ENCODE data around the gene SEC11A. TPM values are rescaled to one million over a fixed set of nuclear protein-coding genes. Genes with fewer than 3 reads are reported as not detected.
"Not testable (repeated sequence)": the region's sequence is repeated elsewhere in the genome, so short reads cannot be mapped to it uniquely, and the experiment has no call there.

Gene SEC11A
- total and polyA plus RNA-seq, 4 donors, result 108 to 185 (median 130) TPM

DNA sequence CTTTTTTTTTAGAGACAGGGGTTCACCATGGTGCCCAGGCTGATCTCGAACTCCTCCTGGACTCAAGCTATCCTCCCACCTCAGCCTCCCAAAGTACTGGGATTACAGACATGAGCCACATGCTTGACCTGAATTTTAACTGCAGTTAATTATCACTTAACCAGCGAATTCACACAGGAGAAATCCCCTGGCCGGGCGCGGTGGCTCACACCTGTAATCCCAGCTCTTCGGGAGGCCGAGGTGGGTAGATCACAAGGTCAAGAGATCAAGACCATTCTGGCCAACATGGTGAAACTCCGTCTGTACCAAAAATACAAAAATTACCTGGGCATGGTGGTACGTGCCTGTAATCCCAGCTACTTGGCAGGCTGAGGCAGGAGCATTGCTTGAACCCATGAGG, 74.1 kb downstream of the SEC11A start:
- H3K4me3 ChIP-seq (ENCODE audit: low read depth, low read length); H3K27me3 ChIP-seq (ENCODE audit: control insufficient read depth, insufficient read depth, low read length); H3K9me3 ChIP-seq (ENCODE audit: control insufficient read depth, insufficient read depth, low read length); H3K4me1 ChIP-seq (ENCODE audit: control insufficient read depth, insufficient read depth, low read length); H3K27ac ChIP-seq (ENCODE audit: low read depth, low read length); DNase-seq (ENCODE audit: low read depth in 4 of 6, low spot score in 6 of 6): not testable (repeated sequence)
- H3K36me3 ChIP-seq (ENCODE audit: control insufficient read depth, insufficient read depth, low read length), result peaks cover 63% of the 10 kb centered on the region
- WGBS (ENCODE audit: insufficient coverage), result 98% methylated on average over 8 of the region's 9 CpGs

DNA sequence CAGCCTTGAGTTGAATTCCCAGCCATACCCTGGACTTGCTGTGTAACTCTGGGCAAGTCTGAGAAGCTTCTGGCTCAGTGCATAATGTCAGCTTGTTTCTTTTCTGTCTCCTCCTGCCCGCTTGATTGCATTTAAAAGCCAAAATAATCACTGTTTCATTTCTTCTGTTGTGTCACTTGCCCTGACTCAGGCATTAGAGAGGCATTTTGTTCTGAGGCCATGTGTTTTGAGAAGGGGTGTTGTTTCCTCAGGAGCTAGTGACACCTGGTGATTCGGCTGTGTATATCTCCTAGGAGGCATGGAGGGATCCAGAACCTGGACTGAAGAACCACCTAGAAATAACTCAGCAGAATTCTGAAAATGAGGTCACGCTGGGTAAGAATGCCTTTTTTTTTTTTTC, 77.8 kb downstream of the SEC11A start:
- Histone ChIP-seq H3K36me3 (ENCODE audit: control insufficient read depth, insufficient read depth, low read length) (peaks cover 43% of the 10 kb centered on the region), H3K4me3 (ENCODE audit: low read depth, low read length) (no peak overlapping the region), H3K4me1 (ENCODE audit: control insufficient read depth, insufficient read depth, low read length) (peaks cover under 1% of the 10 kb centered on the region), H3K27ac (ENCODE audit: low read depth, low read length) (no peak overlapping the region), H3K27me3 (ENCODE audit: control insufficient read depth, insufficient read depth, low read length) (no peaks in the 10 kb centered on the region), H3K9me3 (ENCODE audit: control insufficient read depth, insufficient read depth, low read length) (no peaks in the 10 kb centered on the region)
- DNase-seq (ENCODE audit: low read depth in 4 of 6, low spot score in 6 of 6), result peak in 1 of 6 donors; percentile 45
- WGBS (ENCODE audit: insufficient coverage), result 50% methylated on average over 1 of the region's 3 CpGs

DNA sequence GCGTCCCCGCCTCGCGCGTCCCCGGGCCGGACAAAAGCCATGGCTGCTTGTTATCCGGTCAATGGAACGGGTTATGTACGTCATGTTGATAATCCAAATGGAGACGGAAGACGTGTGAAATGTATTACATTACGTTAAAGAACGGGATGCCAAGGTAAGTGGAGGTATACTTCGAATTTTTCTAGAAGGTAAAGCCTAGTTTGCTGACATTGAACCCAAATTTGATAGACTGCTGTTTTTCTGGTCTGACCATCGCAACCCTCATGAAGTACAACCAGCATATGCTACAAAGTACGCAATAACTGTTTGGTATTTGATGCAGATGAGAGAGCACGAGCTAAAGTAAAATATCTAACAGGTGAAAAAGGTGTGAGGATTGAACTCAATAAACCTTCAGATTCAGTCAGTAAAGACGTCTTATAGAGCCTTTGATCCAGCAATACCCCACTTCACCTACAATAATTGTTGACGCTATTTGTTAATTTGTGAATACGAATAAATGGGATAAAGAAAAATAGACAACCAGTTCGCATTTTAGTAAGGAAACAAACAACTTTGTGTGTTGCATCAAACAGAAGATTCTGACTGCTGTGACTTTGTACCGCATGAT, 81.6 kb downstream of the SEC11A start:
- H3K9me3 ChIP-seq (ENCODE audit: control insufficient read depth, insufficient read depth, low read length), result no peaks in the 10 kb centered on the region
- peaks cover 20% of the 10 kb centered on the region for H3K36me3 ChIP-seq (ENCODE audit: control insufficient read depth, insufficient read depth, low read length)
- H3K27ac ChIP-seq (ENCODE audit: low read depth, low read length), result peak overlapping the region; percentile 25
- H3K4me3 ChIP-seq (ENCODE audit: low read depth, low read length), result peak overlapping the region; percentile 57
- WGBS (ENCODE audit: insufficient coverage), result 3% methylated on average over 15 of the region's 23 CpGs
- H3K27me3 ChIP-seq (ENCODE audit: control insufficient read depth, insufficient read depth, low read length), result no peaks in the 10 kb centered on the region
- DNase-seq (ENCODE audit: low read depth in 4 of 6, low spot score in 6 of 6), result peak in 2 of 6 donors; percentile 38 to 63
- H3K4me1 ChIP-seq (ENCODE audit: control insufficient read depth, insufficient read depth, low read length), result peaks cover 23% of the 10 kb centered on the region

DNA sequence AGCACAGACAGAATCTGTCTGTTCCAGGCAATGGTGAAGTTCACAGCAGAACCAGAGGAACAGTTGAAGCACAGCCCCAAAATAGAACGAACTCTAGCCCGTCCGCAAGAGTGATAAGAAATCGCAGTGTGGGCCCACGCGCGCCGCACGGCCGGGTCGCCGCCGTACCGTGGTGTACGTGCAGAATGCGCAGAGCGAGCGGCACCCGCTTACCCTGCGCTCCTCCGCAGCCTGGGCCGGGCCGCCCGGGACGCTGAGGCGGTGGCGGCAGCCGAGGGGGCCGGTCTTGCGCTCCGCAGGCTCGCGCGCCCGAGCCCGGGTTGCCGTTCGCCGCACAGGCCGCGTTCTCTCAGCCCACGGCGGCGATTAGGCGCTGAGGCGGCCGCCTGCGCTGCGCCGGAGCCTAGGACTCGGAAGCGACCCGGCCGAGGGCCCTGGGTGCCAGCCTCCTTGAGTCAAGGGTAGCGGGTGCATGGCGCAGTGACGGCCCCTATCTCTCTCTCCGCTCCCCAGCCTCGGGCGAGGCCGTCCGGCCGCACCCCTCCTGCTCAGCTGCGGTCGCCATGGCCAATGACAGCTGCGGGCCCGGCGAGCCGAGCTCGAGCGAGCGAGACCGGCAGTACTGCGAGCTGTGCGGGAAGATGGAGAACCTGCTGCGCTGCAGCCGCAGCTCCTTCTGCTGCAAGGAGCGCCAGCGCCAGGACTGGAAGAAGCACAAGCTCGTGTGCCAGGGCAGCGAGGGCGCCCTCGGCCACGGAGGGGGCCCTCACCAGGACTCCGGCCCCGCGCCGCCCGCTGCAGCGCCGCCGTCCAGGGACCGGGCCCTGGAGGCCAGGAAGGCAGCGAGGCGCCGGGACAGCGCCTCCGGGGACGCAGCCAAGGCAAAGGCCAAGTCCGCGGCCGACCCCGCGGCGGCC, 82.4 kb downstream of the SEC11A start:
- H3K36me3 ChIP-seq (ENCODE audit: control insufficient read depth, insufficient read depth, low read length), result peaks cover 15% of the 10 kb centered on the region
- no peaks in the 10 kb centered on the region for H3K9me3 ChIP-seq (ENCODE audit: control insufficient read depth, insufficient read depth, low read length)
- H3K4me1 ChIP-seq (ENCODE audit: control insufficient read depth, insufficient read depth, low read length), result peaks cover 23% of the 10 kb centered on the region
- peak overlapping the region; percentile 86 for H3K27ac ChIP-seq (ENCODE audit: low read depth, low read length)
- H3K27me3 ChIP-seq (ENCODE audit: control insufficient read depth, insufficient read depth, low read length), result no peaks in the 10 kb centered on the region
- WGBS (ENCODE audit: insufficient coverage), result 0% methylated on average over 105 of the region's 105 CpGs
- peak; percentile 31 to 83 (median 56) for DNase-seq (ENCODE audit: low read depth in 4 of 6, low spot score in 6 of 6)
- peak overlapping the region; percentile 57 for H3K4me3 ChIP-seq (ENCODE audit: low read depth, low read length)

DNA sequence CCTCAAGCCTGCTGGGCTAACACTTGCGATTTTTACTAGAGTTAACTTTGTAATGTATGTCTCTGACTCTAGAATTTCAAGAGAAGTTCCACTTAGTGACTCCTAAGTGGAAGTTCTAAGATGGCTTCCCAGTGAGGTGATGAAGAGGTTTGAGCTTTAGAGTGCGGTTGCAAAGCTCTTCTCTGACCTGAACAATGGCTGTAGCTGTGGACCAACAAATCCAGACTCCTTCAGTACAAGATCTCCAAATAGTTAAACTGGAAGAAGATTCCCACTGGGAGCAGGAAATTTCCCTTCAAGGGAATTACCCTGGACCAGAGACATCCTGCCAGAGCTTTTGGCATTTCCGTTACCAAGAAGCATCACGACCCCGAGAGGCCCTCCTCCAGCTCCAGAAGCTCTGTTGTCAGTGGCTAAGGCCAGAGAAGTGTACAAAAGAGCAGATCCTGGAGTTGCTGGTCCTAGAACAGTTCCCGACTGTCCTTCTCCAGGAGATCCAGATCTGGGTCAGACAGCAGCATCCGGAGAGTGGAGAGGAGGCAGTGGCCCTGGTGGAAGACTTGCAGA, 84.2 kb downstream of the SEC11A start:
- Histone ChIP-seq H3K27ac (ENCODE audit: low read depth, low read length) (peak overlapping the region; percentile 73), H3K4me3 (ENCODE audit: low read depth, low read length) (peak overlapping the region; percentile 85), H3K36me3 (ENCODE audit: control insufficient read depth, insufficient read depth, low read length) (peaks cover 14% of the 10 kb centered on the region), H3K27me3 (ENCODE audit: control insufficient read depth, insufficient read depth, low read length) (no peaks in the 10 kb centered on the region), H3K4me1 (ENCODE audit: control insufficient read depth, insufficient read depth, low read length) (peaks cover 23% of the 10 kb centered on the region), H3K9me3 (ENCODE audit: control insufficient read depth, insufficient read depth, low read length) (no peaks in the 10 kb centered on the region)
- no peak for DNase-seq (ENCODE audit: low read depth in 4 of 6, low spot score in 6 of 6)
- WGBS (ENCODE audit: insufficient coverage), result 77% methylated on average over 5 of the region's 7 CpGs

DNA sequence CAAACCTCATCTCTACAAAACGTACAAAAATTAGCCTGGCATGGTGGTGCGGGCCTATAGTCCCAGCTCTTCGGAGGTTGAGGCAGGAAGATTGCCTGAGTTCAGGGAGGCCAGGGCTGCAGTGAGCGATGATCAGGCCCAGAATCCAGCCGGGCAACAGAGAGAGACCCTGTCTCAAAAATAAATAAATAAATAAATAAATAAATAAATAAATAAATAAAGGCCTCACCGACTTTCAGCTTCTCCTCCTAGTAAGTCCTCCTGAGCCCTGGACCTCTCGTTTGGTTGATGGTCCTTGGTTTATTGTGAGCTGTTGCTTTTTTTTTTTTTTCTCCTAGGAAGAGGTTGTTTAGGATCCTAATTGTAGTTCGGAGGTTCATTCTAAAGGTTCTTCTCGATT, 86.9 kb downstream of the SEC11A start:
- no peaks in the 10 kb centered on the region for H3K27me3 ChIP-seq (ENCODE audit: control insufficient read depth, insufficient read depth, low read length)
- 100% methylated on average over 4 of the region's 9 CpGs for WGBS (ENCODE audit: insufficient coverage)
- H3K27ac ChIP-seq (ENCODE audit: low read depth, low read length), result no peak overlapping the region
- H3K36me3 ChIP-seq (ENCODE audit: control insufficient read depth, insufficient read depth, low read length), result peaks cover 22% of the 10 kb centered on the region
- peaks cover 23% of the 10 kb centered on the region for H3K4me1 ChIP-seq (ENCODE audit: control insufficient read depth, insufficient read depth, low read length)
- DNase-seq (ENCODE audit: low read depth in 4 of 6, low spot score in 6 of 6), result no peak
- H3K4me3 ChIP-seq (ENCODE audit: low read depth, low read length), result no peak overlapping the region
- H3K9me3 ChIP-seq (ENCODE audit: control insufficient read depth, insufficient read depth, low read length), result no peaks in the 10 kb centered on the region

DNA sequence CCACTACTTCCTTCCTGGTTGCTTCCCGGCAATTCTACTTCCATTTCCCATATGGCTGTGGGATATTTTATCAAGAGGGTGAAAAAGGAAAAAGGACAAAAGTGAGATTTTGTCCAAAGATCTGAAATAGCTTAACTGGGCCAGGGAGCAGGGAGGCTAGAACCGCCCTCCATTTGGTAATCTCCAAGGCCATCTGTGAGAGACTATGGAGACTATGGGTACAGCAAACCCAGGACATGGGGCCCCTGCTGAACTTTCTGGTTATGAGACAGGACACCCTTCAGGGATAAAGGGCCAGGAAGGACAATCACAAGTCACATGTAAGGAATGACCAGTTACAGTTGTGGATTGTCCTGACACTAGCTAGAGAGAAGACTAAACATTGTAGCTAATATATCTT, 90.8 kb downstream of the SEC11A start:
- Histone ChIP-seq H3K36me3 (ENCODE audit: control insufficient read depth, insufficient read depth, low read length) (peaks cover 46% of the 10 kb centered on the region), H3K4me3 (ENCODE audit: low read depth, low read length) (no peak overlapping the region), H3K27me3 (ENCODE audit: control insufficient read depth, insufficient read depth, low read length) (no peaks in the 10 kb centered on the region), H3K9me3 (ENCODE audit: control insufficient read depth, insufficient read depth, low read length) (peaks cover 14% of the 10 kb centered on the region), H3K27ac (ENCODE audit: low read depth, low read length) (no peak overlapping the region), H3K4me1 (ENCODE audit: control insufficient read depth, insufficient read depth, low read length) (peaks cover 3% of the 10 kb centered on the region)
- 100% methylated on average over 1 of the region's 2 CpGs for WGBS (ENCODE audit: insufficient coverage)
- no peak for DNase-seq (ENCODE audit: low read depth in 4 of 6, low spot score in 6 of 6)

DNA sequence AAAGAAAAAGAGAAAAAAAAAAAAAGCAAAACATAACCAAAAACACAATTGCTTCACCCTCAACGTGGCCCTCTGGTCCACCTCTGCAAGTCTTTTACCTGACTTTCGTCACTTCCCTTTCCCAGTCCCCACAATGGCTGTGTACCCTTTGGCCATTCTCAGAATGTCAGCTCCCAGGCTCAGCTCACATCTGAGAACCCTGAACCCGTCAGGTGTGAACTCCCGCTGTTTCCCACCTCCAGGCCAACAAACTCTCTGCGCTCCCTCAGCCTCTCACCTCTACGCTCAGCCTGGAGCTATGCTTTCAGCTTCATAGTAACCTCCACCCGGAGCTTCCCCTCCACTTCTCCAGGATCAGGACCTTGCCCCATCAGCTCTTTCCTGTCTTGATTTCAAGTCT, 91.6 kb downstream of the SEC11A start:
- no peak overlapping the region for H3K27ac ChIP-seq (ENCODE audit: low read depth, low read length)
- peaks cover 14% of the 10 kb centered on the region for H3K9me3 ChIP-seq (ENCODE audit: control insufficient read depth, insufficient read depth, low read length)
- no peaks in the 10 kb centered on the region for H3K27me3 ChIP-seq (ENCODE audit: control insufficient read depth, insufficient read depth, low read length)
- no peaks in the 10 kb centered on the region for H3K4me1 ChIP-seq (ENCODE audit: control insufficient read depth, insufficient read depth, low read length)
- H3K4me3 ChIP-seq (ENCODE audit: low read depth, low read length), result no peak overlapping the region
- no peak for DNase-seq (ENCODE audit: low read depth in 4 of 6, low spot score in 6 of 6)
- peaks cover 46% of the 10 kb centered on the region for H3K36me3 ChIP-seq (ENCODE audit: control insufficient read depth, insufficient read depth, low read length)
- WGBS (ENCODE audit: insufficient coverage), result 92% methylated on average over 6 of the region's 7 CpGs

DNA sequence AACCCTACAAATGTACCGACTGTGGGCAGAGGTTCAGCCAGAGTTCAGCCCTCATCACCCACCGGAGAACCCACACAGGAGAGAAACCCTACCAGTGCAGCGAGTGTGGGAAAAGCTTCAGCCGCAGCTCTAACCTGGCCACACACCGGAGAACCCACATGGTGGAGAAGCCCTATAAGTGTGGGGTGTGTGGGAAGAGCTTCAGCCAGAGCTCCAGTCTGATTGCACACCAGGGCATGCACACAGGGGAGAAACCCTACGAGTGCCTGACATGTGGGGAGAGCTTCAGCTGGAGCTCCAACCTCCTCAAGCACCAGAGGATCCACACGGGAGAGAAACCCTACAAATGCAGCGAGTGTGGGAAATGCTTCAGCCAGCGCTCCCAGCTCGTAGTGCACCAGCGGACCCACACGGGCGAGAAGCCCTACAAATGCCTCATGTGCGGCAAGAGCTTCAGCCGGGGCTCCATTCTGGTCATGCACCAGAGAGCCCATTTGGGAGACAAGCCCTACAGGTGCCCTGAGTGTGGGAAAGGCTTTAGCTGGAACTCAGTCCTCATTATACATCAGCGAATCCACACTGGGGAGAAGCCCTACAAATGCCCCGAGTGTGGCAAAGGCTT, 94.5 kb downstream of the SEC11A start:
- peaks cover 14% of the 10 kb centered on the region for H3K9me3 ChIP-seq (ENCODE audit: control insufficient read depth, insufficient read depth, low read length)
- H3K4me1 ChIP-seq (ENCODE audit: control insufficient read depth, insufficient read depth, low read length), result no peaks in the 10 kb centered on the region
- 98% methylated on average over 10 of the region's 17 CpGs for WGBS (ENCODE audit: insufficient coverage)
- peaks cover 49% of the 10 kb centered on the region for H3K36me3 ChIP-seq (ENCODE audit: control insufficient read depth, insufficient read depth, low read length)
- DNase-seq (ENCODE audit: low read depth in 4 of 6, low spot score in 6 of 6), result no peak
- no peak overlapping the region for H3K4me3 ChIP-seq (ENCODE audit: low read depth, low read length)
- no peak overlapping the region for H3K27ac ChIP-seq (ENCODE audit: low read depth, low read length)
- H3K27me3 ChIP-seq (ENCODE audit: control insufficient read depth, insufficient read depth, low read length), result no peaks in the 10 kb centered on the region
